GM12864 (cell line): Measurements from ENCODE around the gene GAS6.

ENCODE experiments used
- DNase-seq: peaks from one replicate; pipeline ENCODE4 v3.0.0-alpha.2; 2011; ENCODE audit warnings: low read depth
- H3K4me3 ChIP-seq: 2 replicates; pipeline ENCODE4 v1.5.1; 2011; ENCODE audit warnings: mild to moderate bottlenecking, low read depth, low read length, control low read depth
- CTCF ChIP-seq: IDR thresholded peaks from 2 replicates; pipeline ENCODE4 v1.5.1; 2011; ENCODE audit warnings: low read depth, mild to moderate bottlenecking, moderate library complexity, low read length, control low read depth, inconsistent platforms; ENCODE audit errors: missing control alignments

Gene GAS6

GRCh38 chr13:113887700-113888201, 23.9 kb upstream of the GAS6 start:
- TF ChIP-seq CTCF: no peak
- DNase-seq: no peak
- H3K4me3 ChIP-seq: no peak overlapping the region

- no peak for TF ChIP-seq CTCF
- no peak for DNase-seq
- no peak overlapping the region for H3K4me3 ChIP-seq
Observed at GRCh38 chr13:113886561-113887112, 22.8 kb upstream of the GAS6 start.

GRCh38 chr13:113884821-113885220, 20.9 kb upstream of the GAS6 start:
- DNase-seq: no peak
- TF ChIP-seq CTCF: no peak
- H3K4me3 ChIP-seq: no peak overlapping the region

GRCh38 chr13:113883921-113884804, 20.3 kb upstream of the GAS6 start:
- no peak for TF ChIP-seq CTCF
- DNase-seq: no peak
- no peak overlapping the region for H3K4me3 ChIP-seq

- TF ChIP-seq CTCF: no peak
- H3K4me3 ChIP-seq: no peak overlapping the region
- no peak for DNase-seq
Observed at GRCh38 chr13:113883314-113883811, 19.5 kb upstream of the GAS6 start.

GRCh38 chr13:113882716-113883115, 18.8 kb upstream of the GAS6 start:
- H3K4me3 ChIP-seq: no peak overlapping the region
- no peak for TF ChIP-seq CTCF
- DNase-seq: no peak
